Measurements from ENCODE around the gene SLAMF9. TPM values are rescaled to one million over a fixed set of nuclear protein-coding genes. Genes with fewer than 3 reads are reported as not detected.
"Not testable (repeated sequence)": the region's sequence is repeated elsewhere in the genome, so short reads cannot be mapped to it uniquely, and the experiment has no call there.

SLAMF9 gene
- total RNA-seq, 1 experiment from 2014 or later = 0.36 TPM

GRCh38 chr1:159908031-159908940, 45.8 kb downstream of the SLAMF9 start:
- H3K9me3 ChIP-seq = peaks cover 5% of the 10 kb centered on the region; the same call in 1 of the 2 replicates
- no peak overlapping the region for H3K4me3 ChIP-seq (ENCODE audit: low read depth, low read length)
- no peak for DNase-seq
- no peaks in the 10 kb centered on the region for H3K27me3 ChIP-seq (replicated peaks; ENCODE audit: control insufficient read depth, insufficient read depth, low read length)
- intact Hi-C loops (cut with micrococcal nuclease; ENCODE audit: unreplicated experiment) = loop anchor here (5.0 kb wide), 1 partner anchor 56 kb away; no protein-coding TSS in a partner anchor
- ChIA-PET CTCF (interaction anchor here (1.6 kb wide), 1 partner anchor 15 kb away, joined by 5 read pairs; no protein-coding TSS in a partner anchor), POLR2A (no interaction called here)
- H3K36me3 Mint-ChIP-seq (ENCODE audit: insufficient read depth, unreplicated experiment) = peaks cover 34% of the 10 kb centered on the region
- peak overlapping the region; percentile 37 for H3K27ac Mint-ChIP-seq (ENCODE audit: unreplicated experiment)
- peaks cover 5% of the 10 kb centered on the region for H3K9me3 Mint-ChIP-seq (ENCODE audit: unreplicated experiment)
- BruUV-seq (replicated peaks) = no TSS peak
- TF ChIP-seq CTCF (IDR thresholded peaks at IDR 0.05; ENCODE audit: insufficient read depth in 1 of 2, low read depth in 1 of 2, low read length in 1 of 2, severe bottlenecking in 1 of 2, unreplicated experiment in 1 of 2) = no peak
- no peaks in the 10 kb centered on the region for H3K36me3 ChIP-seq (ENCODE audit: control insufficient read depth, insufficient read depth, low read length)
- peak overlapping the region; percentile 59 for H3K4me3 Mint-ChIP-seq (ENCODE audit: unreplicated experiment)
- H3K27me3 Mint-ChIP-seq (ENCODE audit: insufficient read depth, unreplicated experiment) = no peaks in the 10 kb centered on the region
- peaks cover 83% of the 10 kb centered on the region for H3K4me1 ChIP-seq
- peaks cover 53% of the 10 kb centered on the region for H3K4me1 Mint-ChIP-seq (ENCODE audit: low read depth, unreplicated experiment)

DNA sequence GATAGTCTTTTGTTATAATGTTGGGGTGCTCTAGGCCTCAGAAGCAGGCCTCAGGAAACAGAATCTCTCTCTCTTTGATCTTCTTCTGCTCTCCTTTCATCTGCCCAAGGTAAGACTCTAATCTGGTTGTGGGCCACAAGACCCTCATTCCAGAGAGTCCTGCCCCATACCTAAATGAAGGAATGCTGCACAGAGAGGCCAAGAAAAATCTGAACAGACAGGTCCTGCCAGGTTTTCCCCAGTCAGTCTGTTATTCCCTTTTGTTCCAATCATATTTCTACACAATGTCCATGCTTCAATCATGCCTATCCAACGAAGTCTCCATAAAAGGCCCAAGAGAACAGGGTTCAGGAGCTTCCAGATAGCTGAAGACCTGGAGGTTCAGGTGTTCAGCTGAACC, 47.1 kb downstream of the SLAMF9 start:
- Histone ChIP-seq H3K4me3 (ENCODE audit: low read depth, low read length) (no peak overlapping the region), H3K9me3 (peaks cover 5% of the 10 kb centered on the region; the same call in 1 of the 2 replicates), H3K4me1 (peaks cover 81% of the 10 kb centered on the region), H3K36me3 (ENCODE audit: control insufficient read depth, insufficient read depth, low read length) (no peaks in the 10 kb centered on the region), H3K27me3 (replicated peaks; ENCODE audit: control insufficient read depth, insufficient read depth, low read length) (no peaks in the 10 kb centered on the region)
- H3K27me3 Mint-ChIP-seq (ENCODE audit: insufficient read depth, unreplicated experiment) = no peaks in the 10 kb centered on the region
- peak; percentile 78 to 83 for DNase-seq
- BruUV-seq (replicated peaks) = no TSS peak
- CTCF ChIA-PET = interaction anchor here (1.6 kb wide), 1 partner anchor 14 kb away, joined by 5 read pairs; no protein-coding TSS in a partner anchor
- peaks cover 7% of the 10 kb centered on the region for H3K9me3 Mint-ChIP-seq (ENCODE audit: unreplicated experiment)
- intact Hi-C loops (cut with micrococcal nuclease; ENCODE audit: unreplicated experiment) = loop anchor here (1.0 to 5.0 kb wide), 3 partner anchors 9 to 55 kb away; no protein-coding TSS in a partner anchor
- POLR2A ChIA-PET = no interaction called here
- peak overlapping the region; percentile 74 for H3K27ac Mint-ChIP-seq (ENCODE audit: unreplicated experiment)
- peaks cover 47% of the 10 kb centered on the region for H3K4me1 Mint-ChIP-seq (ENCODE audit: low read depth, unreplicated experiment)
- peak overlapping the region; percentile 59 for H3K4me3 Mint-ChIP-seq (ENCODE audit: unreplicated experiment)
- TF ChIP-seq CTCF (IDR thresholded peaks at IDR 0.05; ENCODE audit: insufficient read depth in 1 of 2, low read depth in 1 of 2, low read length in 1 of 2, severe bottlenecking in 1 of 2, unreplicated experiment in 1 of 2) = no peak
- peaks cover 25% of the 10 kb centered on the region for H3K36me3 Mint-ChIP-seq (ENCODE audit: insufficient read depth, unreplicated experiment)

- H3K27me3 ChIP-seq (replicated peaks; ENCODE audit: control insufficient read depth, insufficient read depth, low read length); CTCF ChIA-PET; POLR2A ChIA-PET; H3K36me3 ChIP-seq (ENCODE audit: control insufficient read depth, insufficient read depth, low read length); H3K4me3 Mint-ChIP-seq (ENCODE audit: unreplicated experiment); H3K27ac Mint-ChIP-seq (ENCODE audit: unreplicated experiment); H3K9me3 Mint-ChIP-seq (ENCODE audit: unreplicated experiment); H3K27me3 Mint-ChIP-seq (ENCODE audit: insufficient read depth, unreplicated experiment); DNase-seq; intact Hi-C loops (cut with micrococcal nuclease; ENCODE audit: unreplicated experiment); H3K4me3 ChIP-seq (ENCODE audit: low read depth, low read length); BruUV-seq (replicated peaks); H3K9me3 ChIP-seq: not testable (repeated sequence)
- peaks cover 40% of the 10 kb centered on the region for H3K36me3 Mint-ChIP-seq (ENCODE audit: insufficient read depth, unreplicated experiment)
- H3K4me1 Mint-ChIP-seq (ENCODE audit: low read depth, unreplicated experiment) = peaks cover 57% of the 10 kb centered on the region
- H3K4me1 ChIP-seq = peaks cover 78% of the 10 kb centered on the region
Observed at GRCh38 chr1:159904036-159904435, 50.0 kb downstream of the SLAMF9 start.

Measured in Caco-2 (cell line).